Activated naive CD4-positive, alpha-beta T cell treated with anti-CD3 and anti-CD28 coated beads for 36 hours (primary cell): ENCODE measurements around the gene ECE1. TPM values are rescaled to one million over a fixed set of nuclear protein-coding genes. Genes with fewer than 3 reads are reported as not detected.
"Not testable (repeated sequence)": the region's sequence is repeated elsewhere in the genome, so short reads cannot be mapped to it uniquely, and the experiment has no call there.

ENCODE experiments used
- CTCF ChIA-PET: fragments of 350-600 bp; sonication (Branson Sonifier 250); formaldehyde crosslinking; loops from one replicate; lab custom pipeline; 2021; ENCODE audit warnings: antibody characterized with exemption; lab: Charles Lee
- DNase-seq: peaks from one replicate; pipeline ENCODE4 v3.0.0-alpha.2; 2020
- H3K27ac Mint-ChIP-seq: one replicate; pipeline ENCODE4 v1.8.0; 2021; ENCODE audit warnings: mild to moderate bottlenecking, mixed read lengths
- H3K27me3 Mint-ChIP-seq: one replicate; pipeline ENCODE4 v1.8.0; 2021; ENCODE audit warnings: low read depth, mixed read lengths
- H3K36me3 Mint-ChIP-seq: one replicate; pipeline ENCODE4 v1.8.0; 2021; ENCODE audit warnings: low read depth, mixed read lengths
- H3K4me1 Mint-ChIP-seq: one replicate; pipeline ENCODE4 v1.8.0; 2021; ENCODE audit warnings: low read depth, mixed read lengths
- H3K4me3 Mint-ChIP-seq: one replicate; pipeline ENCODE4 v1.8.0; 2021; ENCODE audit warnings: mild to moderate bottlenecking, moderate library complexity, mixed read lengths
- H3K9me3 Mint-ChIP-seq: one replicate; pipeline ENCODE4 v1.8.0; 2021; ENCODE audit warnings: mixed read lengths
- intact Hi-C: fragments of 100-400 bp; cut with micrococcal nuclease; formaldehyde crosslinking; loops from one replicate; pipeline ENCODE4 v1.15.1; 2023
- total RNA-seq, 2 experiments: library from RNA; stranded (reverse); gene quantifications; one replicate each; pipeline ENCODE4 v1.2.3, GENCODE V29; 2021

ECE1 gene
- total RNA-seq, 2 experiments from 2014 or later: 160 to 166 TPM

DNA sequence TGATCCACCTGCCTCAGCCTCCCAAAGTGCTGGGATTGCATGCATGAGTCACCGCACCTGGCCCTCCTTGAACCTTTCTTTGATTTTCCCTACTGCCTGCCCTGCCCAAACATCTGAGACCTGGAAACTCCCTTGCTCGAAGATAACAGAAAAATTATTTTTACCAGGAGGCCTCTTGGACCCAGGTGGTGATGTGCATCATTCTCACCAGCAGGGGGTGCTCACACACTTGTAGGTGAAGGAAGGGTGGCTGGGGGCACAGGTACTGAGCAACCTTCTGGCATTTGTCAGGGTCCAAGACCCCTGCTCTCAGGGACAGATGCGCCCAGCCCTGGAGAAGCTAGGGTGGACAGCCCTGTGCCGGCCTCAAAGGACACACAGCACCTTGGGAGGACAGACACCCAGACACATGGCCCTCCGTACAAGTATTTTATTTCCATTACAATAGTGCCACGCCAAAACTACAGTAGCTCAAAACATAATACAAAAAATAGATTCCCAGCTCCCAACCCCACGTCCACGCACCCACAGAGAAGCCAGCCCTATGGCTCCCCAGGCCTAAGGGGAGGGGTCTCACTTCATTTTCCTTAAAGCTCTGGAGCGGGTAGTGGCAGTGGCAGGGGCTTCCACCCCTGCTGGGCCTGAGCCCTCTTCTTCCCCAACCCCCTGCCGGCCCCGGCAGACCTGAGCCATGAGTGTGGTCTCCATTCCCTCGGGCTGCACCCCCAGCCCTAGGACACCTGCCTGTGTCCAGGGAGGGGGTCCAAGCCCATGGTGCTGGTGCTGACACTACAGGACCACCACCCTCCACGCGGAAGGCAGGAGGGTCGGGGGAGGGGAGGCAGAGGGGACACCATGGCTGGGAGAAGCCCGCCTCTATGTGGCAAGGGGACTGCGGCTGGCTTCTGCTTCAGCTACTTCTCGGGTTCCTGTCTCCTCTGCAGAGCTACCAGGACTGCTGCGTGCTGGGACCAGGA, 73.1 kb downstream of the ECE1 start:
- no peaks in the 10 kb centered on the region for H3K9me3 Mint-ChIP-seq
- H3K27ac Mint-ChIP-seq: peak overlapping the region; percentile 50
- no peaks in the 10 kb centered on the region for H3K27me3 Mint-ChIP-seq
- DNase-seq: peak; percentile 89
- intact Hi-C loops: loop anchor here (1.0 to 5.0 kb wide), 3 partner anchors 55 to 275 kb away; no protein-coding TSS in a partner anchor
- peaks cover 19% of the 10 kb centered on the region for H3K36me3 Mint-ChIP-seq
- peaks cover 7% of the 10 kb centered on the region for H3K4me1 Mint-ChIP-seq
- CTCF ChIA-PET: interaction anchor here (0.6 to 4.0 kb wide), 29 partner anchors 16 to 586 kb away, joined by 3 to 45 read pairs (median 3); no protein-coding TSS in a partner anchor
- no peak overlapping the region for H3K4me3 Mint-ChIP-seq

DNA sequence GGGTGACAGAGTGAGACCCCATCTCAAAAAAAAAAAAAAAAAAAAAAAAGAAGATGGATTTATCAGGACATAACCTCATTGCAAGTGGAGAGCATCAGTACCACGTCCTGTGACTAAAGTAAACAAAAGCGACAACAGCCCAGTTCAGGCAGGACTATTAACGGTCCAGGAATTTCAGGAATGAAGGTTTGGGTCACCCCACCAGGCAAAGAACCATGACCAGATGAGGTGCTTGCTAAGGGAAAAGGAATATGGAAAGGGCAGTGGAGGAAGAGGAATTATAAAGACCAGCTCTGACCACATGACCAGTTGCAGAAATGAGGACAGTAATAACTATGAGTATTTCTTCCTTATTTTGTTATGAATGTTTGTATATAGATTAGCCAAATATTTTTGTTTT, 78.1 kb downstream of the ECE1 start:
- intact Hi-C loops: no loop called here
- H3K27ac Mint-ChIP-seq: no peak overlapping the region
- H3K9me3 Mint-ChIP-seq: no peaks in the 10 kb centered on the region
- H3K4me1 Mint-ChIP-seq: peaks cover 10% of the 10 kb centered on the region
- no peaks in the 10 kb centered on the region for H3K36me3 Mint-ChIP-seq
- CTCF ChIA-PET: interaction anchor here (0.9 to 1.3 kb wide), 2 partner anchors 157 to 329 kb away, joined by 3 to 10 read pairs; no protein-coding TSS in a partner anchor
- H3K4me3 Mint-ChIP-seq: no peak overlapping the region
- H3K27me3 Mint-ChIP-seq: no peaks in the 10 kb centered on the region
- DNase-seq: no peak

DNA sequence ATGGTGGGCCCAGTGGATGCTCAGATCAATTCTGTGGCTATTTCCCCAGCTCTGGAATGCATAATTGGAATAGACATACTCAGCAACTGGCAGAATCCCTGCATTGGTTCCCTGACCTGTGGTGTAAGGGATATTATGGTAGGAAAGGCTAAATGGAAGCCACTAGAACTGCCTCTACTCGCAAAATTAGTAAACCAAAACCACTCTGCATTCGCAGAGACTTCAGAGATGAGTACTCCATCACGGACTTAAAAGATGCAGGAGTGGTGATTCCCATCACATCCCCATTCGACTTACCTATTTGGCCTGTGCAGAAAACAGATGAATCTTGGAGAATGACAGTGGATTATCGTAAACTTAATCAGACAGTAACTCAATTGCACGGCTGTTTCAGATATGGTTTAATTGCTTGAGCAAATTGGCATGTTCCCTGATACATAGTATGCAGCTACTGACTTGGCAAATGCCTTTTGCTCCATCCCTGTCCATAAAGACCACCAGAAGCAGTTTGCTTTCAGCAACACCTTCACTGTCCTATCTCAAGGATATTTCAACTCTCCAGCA, 82.0 kb downstream of the ECE1 start:
- CTCF ChIA-PET: interaction anchor here (0.7 to 1.1 kb wide), 2 partner anchors 13 to 169 kb away, joined by 3 read pairs; no protein-coding TSS in a partner anchor

DNA sequence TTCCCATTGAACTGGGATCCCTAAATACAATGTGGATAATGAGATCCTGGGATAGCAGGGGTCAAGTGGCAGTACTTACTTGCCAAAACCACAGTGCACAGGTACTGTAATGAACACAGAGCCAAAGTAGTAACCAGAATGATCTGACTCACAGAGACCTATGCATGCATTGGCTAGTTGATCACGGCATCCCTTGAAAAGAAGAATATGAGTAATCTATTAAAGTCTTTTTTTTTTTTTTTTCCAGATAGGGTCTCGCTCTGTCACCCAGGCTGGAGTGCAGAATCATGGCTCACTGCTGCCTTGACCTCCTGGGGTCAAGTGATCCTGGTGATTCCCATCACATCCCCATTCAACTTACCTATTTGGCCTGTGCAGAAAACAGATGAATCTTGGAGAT, 84.1 kb downstream of the ECE1 start:
- no peak for DNase-seq
- intact Hi-C loops: no loop called here
- H3K27ac Mint-ChIP-seq: no peak overlapping the region
- H3K9me3 Mint-ChIP-seq: no peaks in the 10 kb centered on the region
- no peak overlapping the region for H3K4me3 Mint-ChIP-seq
- CTCF ChIA-PET: interaction anchor here (0.7 kb wide), 1 partner anchor 380 kb away, joined by 4 read pairs; no protein-coding TSS in a partner anchor
- no peaks in the 10 kb centered on the region for H3K36me3 Mint-ChIP-seq
- H3K27me3 Mint-ChIP-seq: no peaks in the 10 kb centered on the region
- H3K4me1 Mint-ChIP-seq: peaks cover 3% of the 10 kb centered on the region

More for the DNA sequence above, 82.0 kb downstream of the ECE1 start:
- intact Hi-C loops, H3K4me3 Mint-ChIP-seq, H3K36me3 Mint-ChIP-seq, H3K27ac Mint-ChIP-seq, DNase-seq, H3K4me1 Mint-ChIP-seq, H3K9me3 Mint-ChIP-seq, H3K27me3 Mint-ChIP-seq: not testable (repeated sequence)

DNA sequence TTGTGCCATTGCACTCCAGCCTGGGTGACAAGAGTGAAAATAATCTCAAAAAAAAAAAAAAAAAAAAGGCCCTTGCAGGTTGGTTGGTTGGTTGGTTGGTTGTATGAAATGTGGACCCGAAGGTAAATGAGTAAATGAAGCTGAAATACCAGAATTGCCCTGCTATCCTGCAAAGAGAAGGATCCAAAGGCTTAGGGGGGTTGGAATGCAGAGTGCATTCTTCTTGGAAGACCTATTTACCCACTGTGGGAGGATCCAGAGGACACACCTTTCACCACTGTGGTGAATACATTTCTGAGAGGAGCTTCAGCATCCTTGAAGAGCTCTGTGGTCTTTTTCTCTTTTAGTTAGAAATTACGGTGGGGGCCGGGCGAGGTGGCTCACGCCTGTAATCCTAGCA, 84.8 kb downstream of the ECE1 start:
- Mint-ChIP-seq H3K4me1 (peaks cover 3% of the 10 kb centered on the region), H3K27ac (no peak overlapping the region), H3K27me3 (no peaks in the 10 kb centered on the region), H3K4me3 (no peak overlapping the region), H3K9me3 (no peaks in the 10 kb centered on the region), H3K36me3 (no peaks in the 10 kb centered on the region)
- no peak for DNase-seq
- intact Hi-C loops: no loop called here
- CTCF ChIA-PET: interaction anchor here (0.7 kb wide), 1 partner anchor 380 kb away, joined by 4 read pairs; no protein-coding TSS in a partner anchor

DNA sequence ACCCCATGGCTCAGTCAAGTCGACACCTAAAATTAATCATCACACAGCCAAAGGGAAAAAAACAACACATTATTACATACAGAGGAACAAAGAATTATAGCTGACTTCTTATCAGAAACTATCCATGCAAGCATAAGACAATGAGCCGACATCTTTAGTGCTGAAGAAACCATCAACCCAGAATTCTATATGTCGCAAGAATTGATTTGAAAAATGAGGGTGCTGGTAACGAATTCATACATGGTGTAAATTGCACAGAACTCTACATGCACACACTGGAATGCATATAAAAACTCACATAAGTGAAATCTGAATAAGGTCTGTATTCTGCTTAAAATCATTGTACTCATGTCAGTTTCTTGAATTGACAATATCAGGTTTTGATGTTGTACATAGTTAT, 88.6 kb downstream of the ECE1 start:
- H3K27me3 Mint-ChIP-seq: no peaks in the 10 kb centered on the region
- no peaks in the 10 kb centered on the region for H3K36me3 Mint-ChIP-seq
- no peak overlapping the region for H3K4me3 Mint-ChIP-seq
- DNase-seq: no peak
- intact Hi-C loops: no loop called here
- no peaks in the 10 kb centered on the region for H3K9me3 Mint-ChIP-seq
- H3K27ac Mint-ChIP-seq: no peak overlapping the region
- CTCF ChIA-PET: interaction anchor here (0.7 to 0.8 kb wide), 2 partner anchors 30 to 160 kb away, joined by 3 to 4 read pairs; no protein-coding TSS in a partner anchor
- H3K4me1 Mint-ChIP-seq: no peaks in the 10 kb centered on the region

DNA sequence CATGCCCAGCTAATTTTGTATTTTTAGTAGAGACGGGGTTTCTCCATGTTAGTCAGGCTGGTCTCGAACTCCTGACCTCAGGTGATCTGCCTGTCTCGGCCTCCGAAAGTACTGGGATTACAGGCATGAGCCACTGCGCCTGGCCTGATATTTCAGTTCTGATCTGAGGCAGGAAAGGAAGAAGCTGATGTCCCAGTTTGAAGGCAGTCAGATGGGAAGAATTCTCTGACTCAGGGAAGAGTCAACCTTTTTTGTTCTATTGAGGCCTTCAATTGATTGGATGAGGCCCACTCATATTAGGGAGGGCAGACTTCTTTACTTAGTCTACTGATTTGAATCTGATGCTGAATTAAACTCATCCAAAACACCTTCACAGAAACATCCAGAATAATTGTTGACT, 89.0 kb downstream of the ECE1 start:
- H3K27me3 Mint-ChIP-seq, DNase-seq, H3K27ac Mint-ChIP-seq, H3K9me3 Mint-ChIP-seq, H3K4me1 Mint-ChIP-seq, intact Hi-C loops, H3K36me3 Mint-ChIP-seq, H3K4me3 Mint-ChIP-seq, CTCF ChIA-PET: not testable (repeated sequence)

DNA sequence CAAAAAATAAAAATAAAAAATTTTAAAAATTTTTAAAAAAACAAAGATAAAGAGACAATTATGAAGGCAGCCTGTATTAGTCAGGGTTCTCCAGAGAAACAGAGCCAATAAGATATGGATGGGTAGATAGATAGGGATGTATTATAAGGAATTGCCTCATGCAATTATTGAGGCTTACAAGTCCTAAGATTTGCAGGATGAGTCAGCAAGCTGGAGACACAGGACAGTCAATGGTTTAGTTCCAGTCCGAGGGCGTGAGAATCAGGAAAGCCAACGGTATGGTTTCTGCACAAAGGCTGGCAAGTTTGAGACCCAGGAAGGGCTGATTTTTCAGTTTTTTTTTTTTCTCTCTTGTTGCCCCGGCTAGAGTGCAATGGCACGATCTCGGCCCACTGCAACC, 89.5 kb downstream of the ECE1 start:
- intact Hi-C loops: no loop called here
- no peaks in the 10 kb centered on the region for H3K36me3 Mint-ChIP-seq
- H3K9me3 Mint-ChIP-seq: no peaks in the 10 kb centered on the region
- no peak overlapping the region for H3K27ac Mint-ChIP-seq
- no peak for DNase-seq
- CTCF ChIA-PET: no interaction called here
- peaks cover 4% of the 10 kb centered on the region for H3K27me3 Mint-ChIP-seq
- no peak overlapping the region for H3K4me3 Mint-ChIP-seq
- no peaks in the 10 kb centered on the region for H3K4me1 Mint-ChIP-seq

DNA sequence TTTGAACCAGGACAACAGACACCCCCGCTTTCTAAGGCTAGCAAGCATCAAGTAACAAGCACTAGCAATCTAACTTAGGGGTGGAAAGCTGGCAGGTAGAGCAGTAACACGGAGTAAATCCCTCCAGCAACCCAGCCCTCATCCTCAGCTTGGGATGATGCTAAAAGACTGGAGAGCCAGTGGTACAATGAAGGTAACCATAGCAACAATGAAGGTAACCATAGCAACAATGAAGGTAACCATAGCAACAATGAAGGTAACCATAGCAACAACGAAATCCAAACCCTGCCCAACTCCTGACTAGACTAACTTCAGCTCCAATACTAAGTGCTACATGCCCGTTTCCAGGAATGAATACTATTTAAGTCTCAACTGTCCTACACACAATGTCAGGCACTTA, 91.3 kb downstream of the ECE1 start:
- intact Hi-C loops: loop anchor here (10.0 kb wide), 1 partner anchor 674 kb away; no protein-coding TSS in a partner anchor
- H3K4me1 Mint-ChIP-seq: peaks cover 2% of the 10 kb centered on the region
- no peak for DNase-seq
- CTCF ChIA-PET: interaction anchor here (0.9 to 1.3 kb wide), 2 partner anchors 19 to 502 kb away, joined by 3 read pairs; no protein-coding TSS in a partner anchor
- no peaks in the 10 kb centered on the region for H3K9me3 Mint-ChIP-seq
- no peaks in the 10 kb centered on the region for H3K36me3 Mint-ChIP-seq
- H3K4me3 Mint-ChIP-seq: no peak overlapping the region
- no peak overlapping the region for H3K27ac Mint-ChIP-seq
- peaks cover 6% of the 10 kb centered on the region for H3K27me3 Mint-ChIP-seq

DNA sequence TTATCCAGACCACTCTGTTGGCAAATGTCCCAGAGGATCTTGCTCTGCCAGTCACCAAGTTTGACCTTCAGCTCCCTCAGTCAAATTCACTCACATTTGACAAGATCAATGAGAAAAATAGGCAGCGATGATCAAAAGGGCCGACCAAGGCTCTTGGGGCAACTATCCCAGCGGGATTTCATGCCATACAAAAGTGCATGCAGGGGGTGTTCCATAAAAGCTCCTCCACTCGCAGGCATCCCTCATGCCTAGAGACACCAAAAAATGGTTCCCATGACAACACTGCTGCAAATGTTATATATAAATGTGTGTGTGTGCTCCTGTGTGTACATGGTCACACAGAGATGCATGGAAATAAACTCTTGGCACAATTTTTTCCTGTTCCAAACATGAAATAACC, 97.4 kb downstream of the ECE1 start:
- CTCF ChIA-PET: interaction anchor here (1.1 kb wide), 2 partner anchors 405 to 496 kb away, joined by 3 read pairs; no protein-coding TSS in a partner anchor
- Mint-ChIP-seq H3K4me3 (no peak overlapping the region), H3K4me1 (peaks cover 2% of the 10 kb centered on the region), H3K27me3 (peaks cover 6% of the 10 kb centered on the region), H3K27ac (no peak overlapping the region), H3K9me3 (no peaks in the 10 kb centered on the region), H3K36me3 (no peaks in the 10 kb centered on the region)
- intact Hi-C loops: loop anchor here (10.0 kb wide), 1 partner anchor 668 kb away; no protein-coding TSS in a partner anchor
- DNase-seq: no peak

DNA sequence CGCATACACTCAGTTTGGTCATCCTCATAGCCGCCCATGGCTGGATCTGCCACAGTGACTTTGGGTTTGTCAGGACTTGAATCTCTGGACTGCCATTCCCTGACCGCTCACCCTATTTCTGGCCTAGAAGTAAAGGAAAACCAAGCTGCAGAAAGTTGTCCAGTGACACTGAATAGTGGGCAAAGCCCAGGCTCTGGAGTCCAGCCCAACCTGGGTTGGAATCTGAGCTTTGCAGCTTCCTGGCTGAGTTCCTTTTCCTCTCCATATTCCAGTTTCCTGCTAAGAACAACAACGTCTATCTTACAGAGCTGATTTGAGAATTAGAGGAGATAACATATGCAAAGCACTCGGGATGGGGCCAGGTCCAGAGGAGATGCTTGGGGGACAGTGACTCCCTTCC, 98.0 kb downstream of the ECE1 start:
- intact Hi-C loops: loop anchor here (10.0 kb wide), 1 partner anchor 667 kb away; no protein-coding TSS in a partner anchor
- Mint-ChIP-seq H3K27me3 (peaks cover 6% of the 10 kb centered on the region), H3K4me3 (no peak overlapping the region), H3K36me3 (no peaks in the 10 kb centered on the region), H3K4me1 (peaks cover 2% of the 10 kb centered on the region), H3K27ac (no peak overlapping the region), H3K9me3 (no peaks in the 10 kb centered on the region)
- CTCF ChIA-PET: interaction anchor here (0.7 to 1.1 kb wide), 3 partner anchors 173 to 496 kb away, joined by 3 to 7 read pairs (median 3); no protein-coding TSS in a partner anchor
- DNase-seq: no peak

DNA sequence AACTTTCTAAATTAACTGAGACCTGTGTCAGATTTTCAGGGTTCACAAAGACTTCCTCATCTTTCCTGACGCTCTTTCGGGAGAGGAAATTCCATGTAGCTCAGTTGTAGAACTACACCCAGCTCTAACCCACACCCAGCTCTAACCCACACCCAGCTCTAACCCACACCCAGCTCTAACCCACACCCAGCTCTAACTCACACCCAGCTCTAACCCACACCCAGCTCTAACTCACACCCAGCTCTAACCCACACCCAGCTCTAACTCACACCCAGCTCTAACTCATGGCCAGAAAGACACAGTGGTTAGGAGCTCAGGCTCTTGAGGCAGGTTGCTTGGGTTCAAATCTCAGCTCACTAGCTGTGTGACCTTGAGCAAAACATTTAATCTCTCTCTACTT, 99.5 kb downstream of the ECE1 start:
- H3K27me3 Mint-ChIP-seq, H3K4me3 Mint-ChIP-seq, H3K36me3 Mint-ChIP-seq, DNase-seq, H3K9me3 Mint-ChIP-seq, H3K4me1 Mint-ChIP-seq, H3K27ac Mint-ChIP-seq: not testable (repeated sequence)
- intact Hi-C loops: loop anchor here (10.0 kb wide), 1 partner anchor 666 kb away; no protein-coding TSS in a partner anchor
- CTCF ChIA-PET: interaction anchor here (0.6 to 1.2 kb wide), 5 partner anchors 13 to 494 kb away, joined by 5 to 6 read pairs (median 5); no protein-coding TSS in a partner anchor
